HG02798 (cell line): ENCODE measurements around the gene MAPK1.

ENCODE experiments used
- ATAC-seq: cut with Tn5 transposase; IDR thresholded peaks from one replicate; pipeline ENCODE4 v1.9.1; 2021; ENCODE audit warnings: mild to moderate bottlenecking; ENCODE audit not compliant: unreplicated experiment, poor library complexity

MAPK1 gene

GRCh38 chr22:21709688-21710087, 157.8 kb downstream of the MAPK1 start:
- no peak for ATAC-seq

DNA sequence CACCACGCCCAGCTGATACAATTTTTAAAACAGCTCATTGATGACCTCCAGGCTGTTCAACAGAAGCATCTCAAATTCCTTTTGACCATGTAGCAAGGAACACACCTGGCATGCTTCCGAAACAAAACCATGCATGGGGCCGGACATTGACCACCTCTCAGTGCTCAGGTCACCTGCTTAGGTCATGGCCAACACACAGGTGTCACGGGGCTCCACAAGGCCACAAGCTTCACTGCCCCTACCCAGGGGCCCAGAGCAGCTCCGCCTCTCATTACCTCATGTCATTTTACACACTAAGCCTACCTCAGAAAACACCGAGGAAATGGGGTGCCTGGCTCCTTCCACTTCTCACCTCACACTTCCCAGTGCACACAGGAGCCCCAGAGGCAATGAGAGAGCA, 158.5 kb downstream of the MAPK1 start:
- ATAC-seq: no peak

- ATAC-seq: no peak
Observed at GRCh38 chr22:21707677-21708076, 159.8 kb downstream of the MAPK1 start.
